Stimulated activated CD8-positive, alpha-beta memory T cell treated with anti-CD3 and anti-CD28 coated beads, Interleukin-15, amount 100 ng/mL, for 48 hours (primary cell): ENCODE results near the gene MEI4.

ENCODE experiments used
- DNase-seq, 2 donors: peaks; one replicate each; pipeline ENCODE4 v3.0.0-alpha.2; 2020; ENCODE audit warnings: low read depth in 2 of 2

Gene MEI4

GRCh38 chr6:77965449-77965848, 312.6 kb downstream of the MEI4 start:
- no peak for DNase-seq

GRCh38 chr6:77972334-77972733, 319.5 kb downstream of the MEI4 start:
- no peak for DNase-seq
